GM19238 (cell line): ENCODE data around the gene ZIC4.

Experiments
- DNase-seq: peaks from one replicate; pipeline ENCODE4 v3.0.0; 2011; ENCODE audit warnings: low spot score; ENCODE audit not compliant: insufficient read length

ZIC4 gene

GRCh38 chr3:147405231-147406027, 914 bp downstream of the ZIC4 start:
- DNase-seq: no peak

GRCh38 chr3:147404800-147405230, 1.5 kb downstream of the ZIC4 start:
- DNase-seq: no peak

- no peak for DNase-seq
Observed at GRCh38 chr3:147404000-147404799, 2.1 kb downstream of the ZIC4 start.

GRCh38 chr3:147403511-147403910, 2.8 kb downstream of the ZIC4 start:
- DNase-seq: no peak

GRCh38 chr3:147402159-147402558, 4.2 kb downstream of the ZIC4 start:
- DNase-seq: no peak

- DNase-seq: no peak
Observed at GRCh38 chr3:147401421-147401820, 4.9 kb downstream of the ZIC4 start.

- DNase-seq: no peak
Observed at GRCh38 chr3:147400999-147401398, 5.3 kb downstream of the ZIC4 start.

- no peak for DNase-seq
Observed at GRCh38 chr3:147400111-147400510, 6.2 kb downstream of the ZIC4 start.

GRCh38 chr3:147398813-147399534, 7.4 kb downstream of the ZIC4 start:
- DNase-seq: no peak

- no peak for DNase-seq
Observed at GRCh38 chr3:147397875-147398812, 8.2 kb downstream of the ZIC4 start.

GRCh38 chr3:147397155-147397874, 9.0 kb downstream of the ZIC4 start:
- DNase-seq: no peak

- DNase-seq: no peak
Observed at GRCh38 chr3:147396712-147397046, 9.7 kb downstream of the ZIC4 start.

- DNase-seq: no peak
Observed at GRCh38 chr3:147395899-147396711, 10.2 kb downstream of the ZIC4 start.

GRCh38 chr3:147394884-147395225, 11.5 kb downstream of the ZIC4 start:
- DNase-seq: no peak

- DNase-seq: no peak
Observed at GRCh38 chr3:147393943-147394883, 12.1 kb downstream of the ZIC4 start.

GRCh38 chr3:147393261-147393942, 12.9 kb downstream of the ZIC4 start:
- DNase-seq: no peak

GRCh38 chr3:147392625-147392946, 13.8 kb downstream of the ZIC4 start:
- DNase-seq: no peak
